HG03045 (cell line): ENCODE data around the gene NUP210L.
"Not testable (repeated sequence)": the region's sequence is repeated elsewhere in the genome, so short reads cannot be mapped to it uniquely, and the experiment has no call there.

ENCODE experiments used
- ATAC-seq: cut with Tn5 transposase; IDR thresholded peaks from one replicate; pipeline ENCODE4 v1.9.1; 2021; ENCODE audit warnings: mild to moderate bottlenecking, moderate library complexity; ENCODE audit not compliant: unreplicated experiment

The NUP210L gene

DNA sequence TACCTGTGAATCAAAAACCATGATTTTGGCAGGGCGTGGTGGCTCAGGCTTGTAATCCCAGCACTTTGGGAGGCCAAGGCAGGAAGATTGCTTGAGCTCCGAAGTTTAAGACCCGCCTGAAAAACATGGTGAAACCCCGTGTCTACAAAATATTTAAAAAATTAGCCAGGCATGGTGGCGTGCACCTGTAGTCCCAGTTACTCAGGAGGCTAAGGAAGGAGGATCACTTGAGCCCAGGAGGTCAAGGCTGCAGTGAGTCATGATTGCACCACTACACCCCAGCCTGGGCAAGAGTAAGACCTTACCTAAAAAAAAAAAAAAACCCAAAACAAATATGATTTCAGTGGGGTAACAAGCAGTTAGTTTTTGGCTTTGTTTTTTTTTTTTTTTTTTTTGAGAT lies 54.7 kb downstream of the NUP210L start:
- not testable (repeated sequence) for ATAC-seq

DNA sequence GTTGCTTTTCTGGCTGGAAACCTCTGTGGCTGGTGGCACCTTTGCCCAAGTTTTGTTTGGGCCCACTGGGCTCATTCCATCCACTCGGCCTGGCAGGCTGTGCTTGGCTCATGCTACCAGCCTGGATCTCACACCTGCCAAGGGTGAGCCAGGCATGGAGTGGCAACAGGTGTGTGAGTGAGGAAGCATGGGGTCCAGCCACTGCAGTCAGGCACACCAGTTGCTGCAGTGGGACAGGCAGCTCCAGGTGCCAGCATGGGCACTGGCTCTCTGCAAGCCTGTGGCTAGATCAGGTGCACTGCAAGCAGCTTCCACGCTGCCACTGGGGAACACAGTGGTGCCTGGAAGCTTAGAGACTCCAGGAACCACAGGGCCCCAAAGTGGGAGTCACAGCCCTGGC lies 57.0 kb downstream of the NUP210L start:
- no peak for ATAC-seq

DNA sequence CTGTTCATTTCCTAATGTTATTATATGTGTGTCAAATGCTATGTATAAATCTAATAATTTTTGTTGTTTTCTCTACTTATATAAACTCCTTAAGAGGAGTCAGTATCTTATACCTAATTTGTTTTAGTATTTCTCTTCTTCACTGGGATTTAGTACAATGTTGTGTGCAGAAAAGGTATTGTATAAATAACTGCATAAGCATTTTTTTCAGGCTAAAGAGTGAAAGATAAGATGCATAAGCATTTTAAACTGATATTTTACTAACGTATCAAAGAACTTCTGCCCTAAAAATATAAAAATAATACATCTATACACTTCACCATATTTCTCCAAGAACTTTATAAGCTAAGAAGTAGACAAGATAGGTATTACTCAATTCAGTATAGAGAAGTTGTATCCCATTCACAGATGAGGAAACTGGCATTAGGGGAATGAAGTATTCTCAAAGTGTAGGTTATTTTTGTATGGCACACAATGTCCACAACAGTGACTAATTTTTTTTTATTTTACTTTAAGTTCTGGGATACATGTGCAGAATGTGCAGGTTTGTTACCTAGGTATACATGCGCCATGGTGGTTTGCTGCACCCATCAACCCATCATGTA lies 59.3 kb downstream of the NUP210L start:
- no peak for ATAC-seq

DNA sequence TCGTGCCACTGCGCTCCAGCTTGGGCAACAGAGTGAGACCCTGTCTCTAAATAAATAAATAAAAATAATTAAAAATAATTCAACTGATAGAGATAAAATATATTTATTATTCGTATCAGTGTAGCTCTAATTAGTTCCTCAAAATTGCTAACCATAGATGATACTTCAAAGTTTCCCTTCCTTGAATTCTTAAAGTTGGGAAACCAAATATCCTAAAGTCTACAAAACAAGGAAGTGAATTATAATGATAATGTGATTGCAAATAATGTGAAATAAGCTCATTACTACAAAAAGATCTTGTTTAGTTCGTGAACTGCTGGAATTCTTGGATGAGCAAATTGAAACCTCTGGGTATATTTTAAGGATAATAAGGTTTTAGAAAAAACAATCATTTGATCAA lies 60.5 kb downstream of the NUP210L start:
- ATAC-seq, result no peak

DNA sequence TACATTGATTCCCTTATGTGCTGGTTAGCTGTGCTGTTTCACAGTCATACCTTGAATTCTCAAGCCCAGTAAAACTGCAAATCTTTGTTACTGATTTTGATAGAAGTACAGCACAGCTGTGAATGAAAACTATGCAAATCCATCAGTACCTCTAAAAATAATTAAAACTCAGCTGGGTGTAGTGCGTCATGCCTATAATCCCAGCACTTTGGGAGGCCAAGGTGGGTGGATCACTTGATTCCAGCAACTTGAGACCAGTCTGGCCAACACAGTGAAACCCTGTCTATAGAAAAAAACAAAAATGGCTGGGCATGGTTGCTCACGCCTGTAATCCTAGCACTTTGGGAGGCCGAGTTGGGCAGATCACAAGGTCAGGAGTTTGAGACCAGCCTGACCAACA lies 61.2 kb downstream of the NUP210L start:
- ATAC-seq, result no peak

DNA sequence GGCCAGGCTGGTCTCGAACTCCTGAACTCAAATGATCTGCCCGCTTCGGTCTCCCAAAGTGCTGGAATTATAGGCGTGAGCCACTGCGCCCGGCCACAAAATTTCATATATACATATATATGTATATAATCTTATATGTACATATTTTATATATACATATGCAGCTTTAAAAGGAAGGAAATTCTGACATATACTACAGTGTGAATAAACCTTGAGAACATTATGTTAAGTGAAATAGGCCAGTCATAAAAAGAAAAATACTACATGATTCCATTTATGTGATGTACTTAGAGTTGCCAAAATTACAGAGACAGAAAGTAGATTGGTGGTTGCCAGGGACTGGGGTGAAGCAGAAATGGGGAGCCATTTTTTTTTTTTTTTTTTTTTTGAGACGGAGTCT lies 63.2 kb downstream of the NUP210L start:
- ATAC-seq, result no peak

DNA sequence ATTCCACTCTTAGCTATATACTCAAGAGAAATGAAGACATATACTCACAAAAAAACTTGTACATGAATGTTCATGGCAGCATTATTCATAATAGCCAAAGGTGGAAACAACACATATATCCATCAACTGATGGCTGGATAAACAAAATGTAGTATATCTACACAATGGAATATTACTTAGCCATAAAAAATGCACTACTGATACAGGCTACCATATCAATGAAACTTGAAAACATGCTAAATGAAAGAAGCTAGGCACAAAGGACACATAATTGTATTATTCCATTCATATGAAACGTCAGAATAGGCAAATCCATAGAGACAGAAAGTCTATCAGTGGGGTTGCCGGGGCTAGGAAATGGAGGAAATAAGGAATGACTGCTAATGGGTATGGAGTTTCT lies 67.3 kb downstream of the NUP210L start:
- no peak for ATAC-seq

DNA sequence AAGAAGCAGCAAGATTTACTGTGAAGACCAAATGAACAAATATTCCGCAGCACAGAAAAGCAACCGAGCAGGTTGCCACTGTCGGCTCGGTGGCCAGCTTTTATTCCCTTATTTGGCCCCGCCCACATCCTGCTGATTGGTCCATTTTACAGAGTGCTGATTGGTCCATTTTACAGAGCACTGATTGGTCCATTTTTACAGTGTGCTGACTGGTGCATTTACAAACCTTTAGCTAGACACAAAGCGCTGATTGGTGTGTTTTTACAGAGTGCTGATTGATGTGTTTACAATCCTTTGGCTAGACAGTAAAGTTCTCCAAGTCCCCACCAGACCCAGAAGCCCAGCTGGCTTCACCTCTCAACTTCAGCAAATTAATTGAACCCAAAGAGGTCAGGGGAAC lies 71.8 kb downstream of the NUP210L start:
- not testable (repeated sequence) for ATAC-seq

DNA sequence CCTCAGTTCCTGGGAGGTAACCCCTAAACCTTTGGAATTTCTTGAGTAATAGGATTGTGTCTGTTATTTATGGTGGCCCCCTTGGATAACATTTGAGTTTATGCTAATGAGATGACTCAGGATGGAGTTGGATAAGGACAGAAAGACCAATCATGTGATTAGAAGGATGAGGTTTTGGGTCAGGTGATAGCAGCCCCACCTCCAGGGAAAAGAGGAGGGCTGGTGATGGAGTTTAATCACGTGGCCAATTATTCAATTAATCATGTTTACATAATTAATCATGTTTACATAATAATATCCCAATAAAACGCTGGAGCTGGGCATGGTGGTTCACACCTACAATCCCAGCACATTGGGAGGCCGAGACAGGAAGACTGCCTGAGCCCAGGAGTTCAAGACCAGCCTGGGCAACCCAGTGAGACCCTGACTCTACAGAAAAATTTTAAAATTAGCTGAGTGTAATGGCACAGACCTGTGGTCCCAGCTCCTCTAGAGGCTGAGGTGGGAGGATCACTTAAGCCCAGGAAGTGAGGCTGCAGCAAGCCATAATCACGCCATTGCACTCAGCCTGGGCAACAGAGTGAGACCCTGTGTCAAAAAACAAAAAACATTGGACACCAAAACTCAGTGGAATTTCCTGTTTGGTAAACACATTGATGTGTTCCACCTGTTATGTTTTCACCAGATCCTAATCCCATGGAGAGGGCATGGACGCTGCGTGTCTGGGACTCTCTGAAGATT lies 73.3 kb downstream of the NUP210L start:
- no peak for ATAC-seq

DNA sequence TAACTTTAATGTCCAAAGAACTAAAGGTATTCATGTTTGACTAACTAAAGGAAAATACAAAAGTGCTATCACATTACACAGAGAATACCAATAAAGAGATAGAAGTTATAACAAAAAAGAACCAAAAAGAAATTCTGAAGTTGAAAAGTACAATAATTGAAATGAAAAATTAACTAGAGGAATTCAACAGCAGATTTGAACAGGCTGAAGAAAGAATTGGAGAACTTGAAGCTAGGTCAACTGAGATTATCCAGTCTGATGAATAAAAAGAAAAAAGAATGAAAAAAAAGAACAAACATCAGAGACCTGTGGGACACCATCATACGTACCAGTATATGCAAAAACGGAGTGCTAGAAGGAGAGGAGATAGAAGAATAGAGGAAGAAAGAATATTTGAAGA lies 78.5 kb downstream of the NUP210L start:
- ATAC-seq, result no peak

DNA sequence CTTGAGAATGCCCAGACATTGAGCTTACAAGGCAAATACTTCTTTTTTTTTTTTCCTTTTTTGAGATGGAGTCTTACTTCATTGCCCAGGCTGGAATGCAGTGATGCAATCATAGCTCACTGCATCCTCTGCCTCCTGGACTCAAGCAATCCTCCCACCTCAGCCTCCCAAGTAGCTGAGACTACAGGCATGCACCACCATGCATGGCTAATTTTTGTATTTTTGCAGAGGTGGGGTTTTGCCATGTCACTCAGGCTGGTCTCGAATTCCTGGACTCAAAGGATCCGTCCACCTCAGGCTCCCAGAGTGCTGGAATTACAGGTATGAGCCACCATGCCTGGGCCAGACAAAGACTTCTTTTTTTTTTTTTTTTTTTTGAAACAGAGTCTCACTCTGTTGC lies 79.1 kb downstream of the NUP210L start:
- ATAC-seq, result no peak

DNA sequence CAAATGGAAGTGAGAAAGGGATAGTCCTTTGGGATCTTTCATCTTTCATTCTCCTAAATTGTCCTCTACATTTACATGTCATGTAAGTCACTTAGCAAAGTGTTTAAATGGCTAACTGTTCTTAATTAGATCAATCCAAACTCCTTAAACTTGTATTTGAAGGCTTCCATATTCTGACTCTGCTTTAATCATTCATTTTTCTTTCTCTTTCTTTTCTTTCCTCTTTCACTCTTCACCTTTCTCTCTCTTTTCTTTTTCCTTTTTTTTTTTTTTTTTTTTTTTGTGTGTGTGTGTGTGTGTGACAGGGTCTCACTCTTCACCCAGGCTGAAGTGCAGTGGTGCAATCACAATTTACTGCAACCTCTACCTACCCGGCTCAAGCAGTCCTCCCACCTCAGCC lies 92.6 kb downstream of the NUP210L start:
- no peak for ATAC-seq

DNA sequence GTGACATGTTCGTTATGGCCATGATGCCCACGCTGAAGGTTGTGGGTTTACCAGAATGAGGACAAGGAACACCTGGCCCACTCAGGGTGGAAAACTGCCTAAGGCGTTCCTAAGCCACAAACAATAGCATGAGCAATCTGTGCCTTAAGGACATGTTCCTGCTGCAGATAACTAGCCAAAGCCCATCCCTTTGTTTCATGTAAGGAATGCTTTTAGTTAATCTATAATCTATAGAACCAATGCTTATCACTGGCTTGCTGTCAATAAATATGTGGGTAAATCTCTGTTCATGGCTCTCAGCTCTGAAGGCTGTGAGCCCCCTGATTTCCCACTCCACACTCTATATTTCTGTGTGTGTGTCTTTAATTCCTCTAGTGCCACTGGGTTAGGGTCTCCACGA lies 107.4 kb downstream of the NUP210L start:
- ATAC-seq, result not testable (repeated sequence)

DNA sequence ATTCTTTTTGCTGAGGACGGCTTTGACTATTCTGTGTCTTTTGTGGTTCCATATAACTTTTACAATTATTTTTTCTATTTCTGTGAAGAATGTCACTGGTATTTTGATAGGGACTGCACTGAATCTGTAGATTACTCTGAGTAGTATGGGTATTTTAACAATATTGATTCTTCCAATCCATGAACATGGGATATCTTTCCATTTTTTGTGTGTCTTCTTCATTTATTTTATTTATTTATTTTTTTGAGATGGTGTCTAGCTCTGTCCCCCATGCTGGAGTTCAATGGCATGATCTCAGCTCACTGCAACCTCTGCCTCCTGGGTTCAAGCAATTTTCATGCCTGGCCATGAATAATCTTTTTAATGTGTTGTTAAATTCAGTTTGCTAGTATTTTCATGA lies 121.2 kb downstream of the NUP210L start:
- not testable (repeated sequence) for ATAC-seq

DNA sequence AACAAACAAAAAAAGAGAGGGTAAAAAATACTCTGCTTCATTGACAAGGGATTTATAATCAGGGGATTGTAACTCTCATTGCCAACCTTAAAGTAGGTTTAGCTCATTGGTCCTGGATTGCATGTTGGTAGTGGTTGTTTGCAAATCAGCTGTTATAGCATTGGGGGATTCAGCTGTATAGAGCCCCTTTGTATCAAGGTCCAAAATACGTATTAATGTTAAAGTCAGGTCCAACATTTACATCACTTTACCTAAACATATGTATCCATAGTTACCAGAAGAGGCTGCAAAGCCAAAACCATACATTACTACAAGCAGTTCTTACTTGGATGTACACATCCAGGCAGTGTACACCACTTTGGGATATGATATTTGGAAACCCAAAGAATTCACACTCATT lies 134.9 kb downstream of the NUP210L start:
- no peak for ATAC-seq

DNA sequence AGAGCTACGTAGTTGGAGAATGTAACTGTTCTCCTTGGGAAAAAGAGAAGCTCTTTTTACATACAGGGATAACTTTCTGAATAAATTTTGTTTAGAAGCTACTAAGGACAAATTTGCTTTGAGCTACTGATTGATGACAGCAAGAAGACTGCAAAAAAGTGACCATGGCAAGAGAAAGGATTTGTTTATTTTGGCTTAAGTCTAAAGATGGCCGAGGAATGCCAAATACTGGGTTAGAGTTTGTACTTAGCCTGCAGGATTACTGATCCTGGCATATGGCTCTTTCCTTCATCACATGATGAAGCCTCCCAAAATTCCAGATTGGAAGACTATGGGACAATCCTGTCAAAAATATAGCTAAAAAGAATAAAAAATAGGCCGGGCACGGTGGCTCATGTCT lies 135.6 kb downstream of the NUP210L start:
- ATAC-seq, result no peak

DNA sequence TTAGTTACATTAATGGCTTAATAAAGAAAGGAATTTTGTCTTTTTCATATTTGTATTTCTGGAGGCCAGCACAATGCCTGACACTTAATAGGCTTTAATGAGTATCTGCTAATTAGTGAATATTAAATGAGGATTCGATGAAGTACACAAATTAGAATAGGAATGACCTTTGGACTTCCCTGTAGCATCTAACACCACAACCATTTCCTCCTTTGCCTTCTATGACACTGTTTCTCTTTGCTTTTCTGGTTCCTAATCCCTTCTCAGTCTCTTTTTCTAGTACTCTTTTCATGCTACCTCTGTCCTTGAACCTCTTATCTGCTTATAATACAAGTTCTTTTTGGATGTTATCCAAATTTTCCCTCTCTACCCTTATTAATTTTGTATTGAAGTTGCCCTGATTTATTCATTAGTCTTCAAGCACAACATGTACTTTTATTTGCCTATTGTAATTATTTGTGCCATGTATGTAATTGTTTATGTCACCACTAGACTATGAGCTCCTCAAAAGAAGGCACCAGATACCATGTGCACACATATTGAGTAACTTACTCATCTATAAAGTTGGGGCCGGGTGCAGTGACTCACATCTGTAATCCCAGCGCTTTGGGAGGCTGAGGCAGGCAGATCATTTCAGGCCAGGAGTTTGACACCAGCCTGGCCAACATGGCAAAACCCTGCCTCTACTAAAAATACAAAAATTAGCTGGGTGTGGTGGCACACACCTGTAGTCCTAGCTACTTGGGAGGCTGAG lies 140.5 kb downstream of the NUP210L start:
- ATAC-seq, result no peak

DNA sequence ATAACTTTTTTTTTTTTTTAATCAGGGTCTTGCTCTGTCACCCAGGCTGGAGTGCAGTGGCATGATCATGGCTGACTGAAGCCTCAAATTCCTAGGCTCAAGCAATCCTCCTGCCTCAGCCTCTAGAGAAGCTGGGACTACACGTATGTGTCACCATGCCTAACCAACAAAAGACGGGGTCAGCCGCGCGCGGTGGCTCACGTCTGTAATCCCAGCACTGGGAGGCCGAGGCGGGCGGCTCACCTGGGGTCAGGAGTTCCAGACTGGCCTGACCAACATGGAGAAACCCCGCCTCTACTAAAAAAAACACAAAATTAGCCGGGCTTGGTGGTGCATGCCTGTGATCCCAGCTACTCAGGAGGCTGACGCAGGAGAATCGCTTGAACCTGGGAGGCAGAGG lies 142.3 kb downstream of the NUP210L start:
- ATAC-seq, result not testable (repeated sequence)

DNA sequence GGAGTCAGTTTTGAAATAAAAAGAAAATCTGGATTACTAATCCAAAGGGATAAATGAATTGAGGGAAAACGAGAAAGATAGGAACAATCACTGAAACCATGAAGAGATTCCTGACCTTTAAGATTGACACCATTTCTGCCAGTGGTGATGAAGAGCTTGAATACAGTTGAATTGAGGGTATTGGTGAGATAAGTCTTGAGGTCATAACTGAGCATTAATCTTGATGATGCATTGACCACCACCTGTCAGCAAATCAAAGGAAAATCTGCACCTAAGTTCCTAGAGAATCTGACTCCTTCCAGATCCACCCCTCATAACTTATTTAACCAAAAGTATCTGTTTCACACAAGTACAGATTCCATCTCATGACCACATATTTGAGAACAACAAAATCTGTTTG lies 142.7 kb downstream of the NUP210L start:
- no peak for ATAC-seq

DNA sequence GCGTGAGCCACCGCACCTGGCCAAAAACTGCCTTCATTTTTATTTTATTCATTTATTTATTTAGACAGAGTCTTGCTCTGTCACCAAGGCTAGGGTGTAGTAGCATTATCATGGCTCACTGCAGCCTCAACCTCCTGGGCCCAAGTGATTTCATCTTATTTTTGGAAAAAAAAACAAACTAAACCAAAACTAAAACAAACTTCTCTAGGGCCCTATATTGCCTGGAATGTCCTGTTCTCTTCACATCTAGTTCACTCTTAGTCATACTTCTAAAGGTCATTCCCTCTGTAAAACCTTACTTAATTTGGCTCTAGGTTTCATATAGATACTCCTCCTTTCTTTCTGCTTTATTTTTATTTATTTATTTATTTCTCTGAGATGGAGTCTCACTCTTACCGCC lies 148.7 kb downstream of the NUP210L start:
- no peak for ATAC-seq

DNA sequence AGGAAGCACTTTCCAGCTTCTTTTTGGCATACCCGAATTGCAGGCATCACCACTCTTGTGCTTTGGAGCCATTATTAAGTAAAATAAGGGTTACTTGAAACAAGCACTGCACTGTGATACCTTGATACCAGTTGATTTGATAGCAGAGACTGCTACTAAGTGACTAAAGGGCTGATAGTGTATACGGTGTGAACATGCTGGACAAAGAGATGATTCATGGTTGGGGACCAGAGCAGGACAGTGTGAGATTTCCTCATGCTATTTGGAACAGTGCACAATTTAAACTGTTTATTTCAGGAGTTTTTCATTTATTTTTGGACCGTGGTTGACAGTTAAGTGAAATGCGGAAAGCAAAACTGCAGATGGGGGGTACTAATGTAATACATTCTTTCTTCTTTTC lies 154.5 kb downstream of the NUP210L start:
- no peak for ATAC-seq

DNA sequence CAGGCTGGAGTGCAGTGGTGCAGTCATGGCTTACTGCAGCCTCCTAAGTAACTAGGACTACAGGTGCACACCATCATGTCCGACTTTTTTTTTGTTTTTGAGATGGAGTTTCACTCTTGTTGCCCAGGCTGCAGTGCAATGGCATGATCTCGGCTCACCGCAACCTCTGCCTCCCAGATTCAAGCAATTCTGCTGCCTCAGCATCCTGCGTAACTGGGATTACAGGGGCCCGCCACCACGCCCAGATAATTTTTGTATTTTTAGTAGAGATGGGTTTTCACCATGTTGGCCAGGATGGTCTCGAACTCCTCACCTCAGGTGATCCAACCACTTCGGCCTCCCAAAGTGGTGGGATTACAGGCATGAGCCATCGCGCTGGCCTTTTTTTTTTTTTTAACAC lies 158.0 kb downstream of the NUP210L start:
- ATAC-seq, result not testable (repeated sequence)
